Psoas muscle (tissue), 8 donors: ENCODE data around the gene ASTN2. TPM values are rescaled to one million over a fixed set of nuclear protein-coding genes. Genes with fewer than 3 reads are reported as not detected.

ENCODE experiments used
- ATAC-seq, 4 donors: fragments of 200-7000 bp; cut with Tn5 transposase; one replicate each; pipeline ENCODE4 v1.9.1; 2020; ENCODE audit warnings: moderate library complexity in 3 of 4, mild to moderate bottlenecking in 2 of 4
- DNase-seq, 2 donors: peaks; one replicate each; pipeline ENCODE4 v3.0.0-alpha.2; 2020
- H3K27ac ChIP-seq: fragments of 200-600 bp; one replicate; pipeline ENCODE4 v1.8.0; 2022
- H3K27me3 ChIP-seq, 3 donors: fragments of 200-600 bp in 1 of 3; one replicate each; pipeline versions ENCODE4 v1.6.1 to v1.8.0; 2013 to 2022; ENCODE audit warnings: low read length in 2 of 3, mild to moderate bottlenecking in 2 of 3, moderate library complexity in 1 of 3; ENCODE audit not compliant: insufficient read depth in 3 of 3
- H3K36me3 ChIP-seq, 2 donors: fragments of 200-600 bp in 1 of 2; one replicate each; pipeline versions ENCODE4 v1.6.1 to v1.8.0; 2013 to 2022; ENCODE audit warnings: low read depth in 1 of 2, mild to moderate bottlenecking in 1 of 2, moderate library complexity in 1 of 2; ENCODE audit not compliant: insufficient read depth in 1 of 2
- H3K4me1 ChIP-seq: fragments of 200-600 bp; one replicate; pipeline ENCODE4 v1.8.0; 2022
- H3K4me3 ChIP-seq: fragments of 200-600 bp; one replicate; pipeline ENCODE4 v1.8.0; 2022; ENCODE audit warnings: mild to moderate bottlenecking
- H3K9me3 ChIP-seq: fragments of 200-600 bp; one replicate; pipeline ENCODE4 v1.8.0; 2022
- CTCF ChIP-seq: fragments of 200-600 bp; IDR thresholded peaks from one replicate; pipeline ENCODE4 v1.8.0; 2022; ENCODE audit warnings: antibody characterized with exemption
- WGBS, 3 donors: extraction: QIAGEN DNeasy Blood & Tissue Kit; methylation state at CpG; one replicate each; pipeline versions ENCODE4 v1.1.6 to v1.1.7; 2013; 5-methylcytosine and 5-hydroxymethylcytosine counted together
- intact Hi-C, 2 donors: fragments of 100-400 bp; cut with DNase I; formaldehyde crosslinking; loops; one replicate each; pipeline versions ENCODE4 v1.11.0 to v1.14.2; 2022
- polyA plus RNA-seq, 3 donors: library from polyadenylated mRNA; stranded (reverse); fragments of 200-250 nt; gene quantifications; one replicate each; pipeline ENCODE4 v1.2.3, GENCODE V29; 2013
- total RNA-seq, 4 donors: library from RNA; stranded (reverse); fragmentation: NEBNext Ultra II Directional in 2 of 4; extraction: Animal tissue kit (Norgen Biotek cat#: 25700) in 2 of 4; gene quantifications; one replicate each; pipeline versions ENCODE4 v1.2.1 to v1.2.4, GENCODE V29; 2021 to 2023
- donor health status: healthy with polysubstance abuse.
- donor health status: DM: no; HTN: no; CAD: no; lungs with moderate emphysema.
- donor health status: Bipolar disorder and iron deficiency.
- donor health status: healthy.
- donor health status: DM: yes; HTN: yes; CAD: no.
- donor health status: DM: no; HTN: no; CAD: no.
- donor health status: DM: no; HTN: no; CAD: no.
- donor health status: DM: yes; HTN: yes; CAD: no.

ASTN2 gene
- total and polyA plus RNA-seq, 7 donors, result 2.0 to 10.3 (median 3.3) TPM

GRCh38 chr9:116877072-116877471, 537.8 kb downstream of the ASTN2 start:
- WGBS, 3 donors, result 81 to 96% (median 82%) methylated on average over 3 of the region's 3 CpGs

GRCh38 chr9:116875576-116875975, 539.3 kb downstream of the ASTN2 start:
- DNase-seq, result no peak

More at GRCh38 chr9:116877072-116877471, 537.8 kb downstream of the ASTN2 start:
- no peak overlapping the region for H3K27ac ChIP-seq
- ATAC-seq (no peak), DNase-seq (no peak)
- H3K4me1 ChIP-seq, result no peaks in the 10 kb centered on the region
- H3K4me3 ChIP-seq, result no peak overlapping the region
- no peaks in the 10 kb centered on the region for H3K36me3 ChIP-seq
- H3K9me3 ChIP-seq, result peaks cover 15% of the 10 kb centered on the region
- no peak for TF ChIP-seq CTCF
- intact Hi-C loops, result no loop called here
- H3K27me3 ChIP-seq, result no peaks in the 10 kb centered on the region

GRCh38 chr9:116873937-116874914, 540.6 kb downstream of the ASTN2 start:
- H3K9me3 ChIP-seq, result peaks cover 15% of the 10 kb centered on the region
- intact Hi-C loops, result no loop called here
- no peaks in the 10 kb centered on the region for H3K36me3 ChIP-seq
- H3K4me3 ChIP-seq, result no peak overlapping the region
- no peaks in the 10 kb centered on the region for H3K27me3 ChIP-seq
- H3K4me1 ChIP-seq, result no peaks in the 10 kb centered on the region
- ATAC-seq (no peak), DNase-seq (no peak)
- H3K27ac ChIP-seq, result no peak overlapping the region
- 63 to 72% (median 71%) methylated on average over 6 of the region's 6 CpGs for WGBS, 3 donors
- no peak for TF ChIP-seq CTCF

More at GRCh38 chr9:116875576-116875975, 539.3 kb downstream of the ASTN2 start:
- Histone ChIP-seq H3K4me3 (no peak overlapping the region), H3K36me3 (no peaks in the 10 kb centered on the region), H3K4me1 (no peaks in the 10 kb centered on the region), H3K27ac (no peak overlapping the region), H3K9me3 (peaks cover 15% of the 10 kb centered on the region), H3K27me3 (no peaks in the 10 kb centered on the region)
- ATAC-seq, result no peak
- WGBS, 3 donors, result 62 to 69% (median 67%) methylated on average over 1 of the region's 1 CpG
- TF ChIP-seq CTCF, result no peak
- intact Hi-C loops, result no loop called here

- ATAC-seq (no peak), DNase-seq (no peak)
- no peaks in the 10 kb centered on the region for H3K36me3 ChIP-seq
- no peak for TF ChIP-seq CTCF
- H3K9me3 ChIP-seq, result peaks cover 15% of the 10 kb centered on the region
- no peaks in the 10 kb centered on the region for H3K4me1 ChIP-seq
- intact Hi-C loops, result no loop called here
- 46 to 65% (median 59%) methylated on average over 2 of the region's 2 CpGs for WGBS, 3 donors
- no peaks in the 10 kb centered on the region for H3K27me3 ChIP-seq
- no peak overlapping the region for H3K4me3 ChIP-seq
- no peak overlapping the region for H3K27ac ChIP-seq
Observed at GRCh38 chr9:116873491-116873890, 541.4 kb downstream of the ASTN2 start.
